ENCODE measurements around the gene ELMO1.
"Not testable (repeated sequence)": the region's sequence is repeated elsewhere in the genome, so short reads cannot be mapped to it uniquely, and the experiment has no call there.

ELMO1 gene

DNA sequence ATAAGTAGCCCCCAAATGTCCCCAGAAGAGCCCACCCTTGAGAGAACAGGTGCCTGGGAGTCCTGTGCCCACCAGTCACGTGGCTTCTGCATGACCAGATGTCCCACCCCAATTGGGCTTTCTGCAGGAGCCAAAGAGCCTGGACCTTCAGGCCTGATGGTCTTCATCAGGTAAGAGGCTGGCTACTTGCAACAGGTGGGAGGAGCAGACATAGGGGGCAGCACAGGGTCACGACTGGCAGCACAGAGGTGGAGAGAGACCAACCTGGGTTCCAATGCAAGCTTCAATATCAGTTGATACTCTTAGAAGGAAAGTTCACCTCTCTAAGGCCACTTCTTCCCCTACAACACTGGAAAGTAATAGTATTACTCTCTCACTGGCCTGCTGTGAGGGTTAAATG, 288.0 kb downstream of the ELMO1 start:
- no peak for DNase-seq

DNA sequence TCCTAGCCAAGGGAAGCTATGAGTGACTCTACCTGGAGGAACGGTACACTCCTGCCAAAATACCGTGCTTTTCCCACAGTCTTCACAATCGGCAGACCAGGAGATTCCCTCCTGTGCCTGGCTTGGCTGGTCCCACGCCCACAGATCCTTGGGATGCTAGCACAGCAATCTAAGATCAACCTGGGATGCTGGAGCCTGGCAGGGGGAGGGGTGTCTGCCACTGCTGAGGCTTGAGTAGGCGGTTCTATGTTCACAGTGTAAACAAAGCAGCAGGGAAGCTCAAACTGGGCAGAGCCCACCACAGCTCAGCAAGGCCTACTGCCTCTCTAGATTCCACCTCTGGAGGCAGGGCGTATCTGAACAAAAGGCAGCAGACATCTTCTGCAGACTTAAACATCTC, 295.3 kb downstream of the ELMO1 start:
- DNase-seq = no peak

DNA sequence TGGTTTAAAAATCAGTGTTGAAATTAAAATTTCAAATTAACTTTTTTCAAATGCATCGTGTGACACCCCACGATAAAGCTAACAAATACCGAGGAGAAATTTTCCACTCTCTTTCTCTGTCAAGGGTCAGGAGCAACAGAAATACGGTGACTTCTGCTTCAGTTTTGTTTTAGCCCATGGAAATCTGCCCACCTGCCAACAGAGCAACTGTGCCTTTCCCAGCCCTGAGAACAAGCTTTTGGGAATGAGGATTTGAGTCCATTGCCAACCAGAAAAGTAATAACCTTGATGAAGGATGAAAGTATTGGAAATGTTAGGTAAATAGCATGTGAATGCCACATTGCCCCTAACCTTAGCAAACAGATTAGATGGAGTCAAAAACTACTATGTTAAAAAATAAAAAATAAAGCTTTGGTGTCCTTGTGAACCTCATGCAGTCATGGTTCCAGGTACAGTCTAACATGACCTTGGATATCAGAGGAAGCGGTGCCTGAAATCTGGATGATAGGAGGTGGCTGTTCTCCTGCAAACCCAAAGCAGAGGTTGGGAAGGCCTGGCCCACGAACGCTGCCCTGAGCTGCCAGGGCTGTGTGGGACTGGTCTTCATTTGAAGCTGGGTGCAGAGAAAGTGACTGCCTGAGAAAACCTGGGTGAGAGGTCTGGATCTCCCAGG, 296.8 kb downstream of the ELMO1 start:
- DNase-seq = no peak

DNA sequence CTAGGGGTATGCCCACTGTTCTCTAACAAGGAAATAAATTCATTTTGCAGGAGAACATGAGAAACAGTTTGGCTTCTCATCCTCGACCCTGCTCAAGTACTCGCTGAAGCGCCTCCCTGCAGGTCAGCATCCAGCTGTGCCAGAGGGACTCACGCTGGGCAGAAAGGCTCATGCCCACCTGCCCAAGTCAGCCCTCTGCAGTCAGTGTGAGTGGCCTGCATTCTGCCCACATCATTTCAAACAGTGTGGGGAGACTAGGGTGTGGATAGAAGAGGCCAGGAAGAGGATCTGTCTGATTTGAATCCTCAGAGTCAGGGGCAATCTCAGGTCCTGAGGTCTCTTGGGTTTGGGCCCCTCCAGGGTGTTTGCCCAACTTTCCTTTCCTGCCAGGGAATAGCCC, 297.8 kb downstream of the ELMO1 start:
- no peak for DNase-seq

DNA sequence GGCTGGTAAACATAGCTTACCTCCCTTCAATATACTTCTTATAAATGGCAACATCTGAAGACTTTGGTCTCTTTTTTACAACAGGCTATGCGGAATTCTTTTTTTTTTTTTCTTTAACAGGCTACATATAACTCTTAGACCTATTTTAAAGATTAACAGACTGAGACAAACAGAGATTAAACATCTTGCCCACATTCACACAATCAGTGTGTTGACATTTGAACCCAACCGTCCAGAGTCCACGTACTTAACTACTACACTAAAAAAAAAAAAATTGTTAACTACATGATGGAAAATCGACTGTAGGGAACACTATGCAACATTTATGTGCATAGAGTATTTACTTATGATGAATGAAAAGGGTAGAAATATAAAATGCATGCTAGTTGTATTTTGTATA, 298.5 kb downstream of the ELMO1 start:
- DNase-seq = no peak

DNA sequence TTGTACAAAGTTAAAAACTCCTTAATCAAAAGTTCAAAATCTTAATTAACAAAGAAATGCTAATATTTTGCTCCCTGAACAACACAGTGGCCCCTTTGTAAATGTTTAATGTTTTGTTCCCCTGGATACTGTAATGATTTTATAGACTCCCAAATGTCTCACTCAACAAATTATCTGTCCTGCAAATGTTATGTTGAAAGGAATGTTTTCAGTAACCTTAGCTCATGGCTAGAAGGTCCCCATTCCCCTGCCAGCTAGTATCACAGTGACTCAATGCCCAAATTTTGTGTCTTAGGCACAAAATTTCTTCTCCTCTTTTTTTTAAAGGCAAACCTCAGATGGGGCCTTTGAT, 298.9 kb downstream of the ELMO1 start:
- no peak for DNase-seq

DNA sequence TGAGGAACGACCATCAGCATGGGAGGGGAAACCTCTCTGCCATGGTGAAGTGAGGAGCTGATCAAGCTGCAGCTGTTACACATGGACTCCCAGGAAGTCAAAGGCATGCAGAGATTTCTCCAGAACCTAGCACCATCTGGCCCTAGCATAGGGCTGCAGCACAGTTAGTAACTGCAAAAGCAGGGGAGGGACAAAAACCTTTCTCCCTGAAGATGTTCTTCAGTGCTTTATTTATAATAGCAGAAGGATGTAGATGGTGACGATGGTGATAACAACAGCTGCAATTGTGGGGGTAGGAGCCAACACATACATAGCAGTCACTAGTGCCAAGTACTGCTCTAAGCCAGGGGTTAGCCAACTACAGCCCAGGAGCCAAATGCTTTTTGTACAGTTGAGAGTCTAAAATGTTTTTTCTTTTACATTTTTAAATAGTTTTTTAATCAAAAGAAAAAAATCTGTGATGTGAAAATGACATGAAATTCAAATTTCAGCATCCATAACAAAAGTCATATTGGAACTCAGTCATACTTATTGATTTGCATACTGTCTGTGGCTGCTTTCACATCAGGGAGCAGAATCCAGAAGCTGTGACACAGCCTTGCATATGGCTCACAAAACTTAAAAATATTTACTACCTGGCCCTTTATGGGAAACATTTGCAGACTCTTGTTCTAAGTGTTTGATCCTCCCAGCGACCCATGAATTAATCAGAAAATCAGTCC, 299.5 kb downstream of the ELMO1 start:
- peak in 1 of 2 experiments; percentile 19 for DNase-seq

DNA sequence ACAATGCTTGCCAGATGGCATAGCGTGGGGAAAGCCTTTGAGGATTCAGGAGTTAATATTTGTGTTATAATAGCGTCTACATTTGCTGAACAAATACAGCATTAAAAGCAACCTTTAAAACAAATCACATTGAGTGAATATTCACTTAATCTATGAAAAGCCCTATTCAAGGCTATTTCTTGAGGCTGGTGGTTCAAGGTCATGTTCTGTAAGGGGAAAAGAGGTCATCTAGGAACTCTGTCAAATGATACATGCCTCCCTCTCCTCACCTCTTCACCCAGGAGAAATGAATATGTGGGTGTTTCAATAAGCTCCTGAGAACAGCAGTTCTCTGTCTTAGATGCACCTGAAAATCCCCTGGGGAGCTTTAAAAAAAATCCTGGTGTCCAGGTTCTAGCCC, 303.0 kb downstream of the ELMO1 start:
- no peak for DNase-seq

DNA sequence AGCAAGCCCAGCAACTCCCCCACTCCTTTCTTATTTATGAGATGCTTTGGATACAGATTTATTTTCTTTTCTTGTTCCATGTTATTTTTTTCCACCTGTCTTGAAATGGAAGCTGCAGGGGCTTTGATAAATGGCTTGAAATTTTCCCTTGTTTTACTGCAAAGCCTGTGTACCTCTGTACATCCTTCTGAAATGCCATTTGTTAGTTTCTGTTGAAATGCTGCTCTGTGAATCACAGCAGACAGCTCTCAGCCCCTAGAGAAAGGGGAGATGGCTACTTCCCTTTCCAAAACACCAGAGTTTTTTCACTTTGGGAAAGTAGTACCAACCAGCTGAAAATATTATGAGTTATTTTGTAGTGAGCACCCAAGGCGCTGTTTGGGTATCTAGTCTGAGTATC, 304.2 kb downstream of the ELMO1 start:
- no peak for DNase-seq

DNA sequence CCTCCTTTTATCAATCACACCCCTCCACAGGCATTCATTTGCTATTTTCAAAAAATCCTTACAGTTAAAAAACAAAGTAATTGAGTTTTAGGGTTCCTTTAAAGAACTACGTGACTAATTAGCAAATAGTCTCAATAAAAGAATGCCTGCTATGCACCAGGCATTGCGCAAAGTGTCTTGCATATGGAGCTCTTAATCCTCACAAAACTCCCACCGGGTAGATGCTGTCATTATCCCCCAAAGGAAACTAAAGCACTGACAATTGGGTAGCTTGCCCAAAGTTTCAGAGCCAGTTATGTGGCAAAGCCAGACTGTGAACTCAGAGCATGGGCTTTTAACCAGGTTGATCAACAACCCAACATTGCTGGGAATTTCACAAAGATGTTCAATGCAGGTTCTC, 305.7 kb downstream of the ELMO1 start:
- DNase-seq = no peak

DNA sequence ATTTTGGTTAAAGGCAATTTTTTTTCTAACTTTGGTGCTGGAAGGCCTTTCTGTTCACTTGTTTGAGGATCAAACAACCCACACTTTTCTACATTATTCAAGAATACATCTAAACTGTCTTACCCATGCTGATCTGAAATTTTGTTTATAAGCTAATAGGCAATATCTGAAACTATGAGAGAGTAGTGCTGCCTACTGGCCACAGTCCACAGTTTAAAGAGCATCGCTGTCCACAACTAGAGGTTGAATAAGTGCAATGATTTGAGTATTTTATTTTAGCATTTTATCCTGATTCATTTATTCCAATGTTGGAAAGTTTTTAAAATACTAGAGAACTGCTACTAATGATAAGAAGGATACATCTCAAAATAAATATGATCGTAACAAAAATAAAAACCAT, 306.9 kb downstream of the ELMO1 start:
- peak in 1 of 2 experiments; percentile 1 for DNase-seq

DNA sequence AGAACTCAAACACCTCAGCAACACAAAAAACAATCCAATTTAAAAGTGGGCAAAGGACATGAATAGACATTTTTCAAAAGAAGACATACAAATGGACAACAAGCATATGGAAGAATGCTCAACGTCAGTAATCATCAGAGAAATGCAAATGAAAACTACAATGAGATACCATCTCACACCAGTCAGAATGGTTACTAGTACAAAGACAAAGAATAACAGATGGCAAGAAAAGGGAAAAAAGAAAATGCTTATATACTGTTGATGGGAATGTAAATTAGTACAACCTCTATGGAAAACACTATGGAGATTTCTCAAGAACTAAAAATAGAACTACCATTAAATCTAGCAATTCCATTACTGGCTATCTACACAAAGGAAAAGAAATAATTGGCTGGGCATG, 314.8 kb downstream of the ELMO1 start:
- DNase-seq = not testable (repeated sequence)

DNA sequence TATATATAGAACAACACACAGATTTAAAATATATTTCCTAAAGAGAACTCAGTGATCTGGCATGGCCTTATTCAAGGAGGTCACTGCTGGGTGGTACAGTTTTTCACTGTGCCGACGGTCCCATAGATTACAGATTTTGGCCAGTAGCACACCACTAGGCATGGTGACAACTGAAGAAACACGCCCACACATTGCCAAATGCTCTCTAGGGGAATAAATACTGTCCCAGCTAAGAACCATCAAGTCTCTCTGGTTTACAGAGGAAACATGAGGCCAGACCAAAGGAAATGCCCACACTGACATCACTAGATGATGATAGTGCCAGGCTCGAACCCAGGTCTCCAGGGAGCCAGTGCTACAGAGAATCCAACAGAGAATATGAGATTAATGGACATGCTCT, 316.8 kb downstream of the ELMO1 start:
- DNase-seq = no peak

DNA sequence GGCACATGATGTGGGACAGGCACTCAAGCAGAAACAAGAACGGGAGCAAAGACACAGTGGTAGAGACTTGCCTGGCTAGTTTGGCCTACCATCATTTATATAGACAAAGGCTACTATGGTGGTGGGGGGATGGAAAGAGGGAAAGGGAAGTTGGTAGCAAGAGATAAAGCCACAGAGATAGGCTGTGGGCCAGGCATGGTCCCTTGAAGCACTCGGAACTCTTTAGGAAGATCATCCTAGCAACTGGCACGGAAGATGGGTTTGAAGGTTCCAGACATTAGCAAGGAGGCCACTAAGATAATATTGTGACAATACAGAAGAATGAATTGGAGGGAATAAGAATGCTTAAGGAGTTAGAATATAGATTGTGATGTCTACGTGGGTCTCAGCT, 319.6 kb downstream of the ELMO1 start:
- no peak for DNase-seq

DNA sequence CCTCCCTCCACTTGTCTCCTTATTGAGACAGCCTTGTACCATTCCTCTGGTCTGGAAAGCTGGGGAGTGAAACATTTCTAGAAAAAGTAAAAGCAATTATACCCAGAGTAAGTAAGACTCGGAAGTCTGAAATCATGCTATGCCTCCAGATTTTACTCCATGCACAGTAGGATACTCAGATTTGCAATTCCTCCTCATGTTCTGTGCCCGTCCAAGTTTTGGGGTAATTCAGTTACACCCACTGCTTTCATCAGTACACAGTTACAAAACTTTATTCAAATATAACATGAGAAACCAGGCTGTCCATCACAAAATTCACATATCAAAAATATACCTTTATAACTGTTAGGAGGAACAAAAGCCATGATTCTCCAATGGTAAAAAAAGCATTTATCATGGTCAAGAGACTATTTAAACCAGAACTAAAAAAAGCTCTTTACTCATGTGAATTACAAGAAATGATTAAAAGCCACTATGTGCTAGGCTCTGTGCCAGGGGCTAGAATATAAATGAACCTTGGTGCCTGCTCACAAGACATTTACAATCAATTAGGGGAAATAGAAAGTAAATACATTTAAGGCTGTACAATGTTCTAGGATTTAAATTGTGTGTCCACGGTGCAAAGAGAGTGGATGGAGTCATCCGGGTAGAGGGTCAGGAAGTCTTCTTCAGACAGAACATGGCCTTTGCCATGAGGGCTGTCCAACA, 320.2 kb downstream of the ELMO1 start:
- no peak for DNase-seq

DNA sequence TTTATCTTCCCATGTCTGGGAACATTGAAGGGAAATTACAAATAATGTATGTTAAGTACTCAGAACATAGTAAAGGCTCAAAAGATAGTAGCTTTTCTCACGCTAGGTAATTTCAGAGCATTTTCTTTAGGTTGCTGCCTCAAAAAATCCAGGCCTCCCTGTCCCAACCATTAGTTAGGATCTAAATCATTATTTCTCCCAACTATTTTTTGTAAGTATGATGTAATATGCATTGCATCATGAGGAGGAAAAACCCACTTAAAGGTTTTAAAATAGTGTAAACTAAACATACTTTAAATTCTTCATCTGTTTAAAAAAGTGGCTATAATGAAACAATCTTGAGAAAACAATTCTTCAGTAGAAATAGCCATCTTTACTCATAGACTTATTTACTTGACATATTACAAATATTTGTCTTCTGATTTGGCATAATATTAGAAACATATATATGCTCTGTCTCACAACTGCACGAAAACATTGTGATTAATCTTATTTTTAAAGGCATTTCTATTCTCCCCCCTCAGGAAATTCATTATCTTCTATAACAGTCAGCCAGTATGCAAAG, 329.3 kb downstream of the ELMO1 start:
- no peak for DNase-seq

DNA sequence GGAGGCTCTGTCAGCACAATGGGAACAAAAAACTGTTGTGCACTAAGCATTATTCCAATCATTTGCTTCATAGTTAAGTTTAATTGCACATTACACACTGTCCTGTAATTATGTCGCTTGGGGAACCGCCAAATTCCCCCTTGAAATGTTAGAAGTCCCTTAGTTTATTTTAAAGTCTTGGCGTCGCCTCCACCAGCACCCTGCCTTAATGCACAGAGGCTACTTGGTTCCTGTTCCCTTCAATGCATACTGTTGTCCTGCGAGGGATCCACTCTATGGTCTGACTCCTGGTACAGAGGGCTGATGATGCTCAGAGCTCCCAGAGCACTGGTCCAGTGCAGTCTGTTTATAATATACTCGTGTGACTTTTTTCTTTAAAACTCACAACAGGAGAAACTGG, 330.7 kb downstream of the ELMO1 start:
- DNase-seq = no peak

DNA sequence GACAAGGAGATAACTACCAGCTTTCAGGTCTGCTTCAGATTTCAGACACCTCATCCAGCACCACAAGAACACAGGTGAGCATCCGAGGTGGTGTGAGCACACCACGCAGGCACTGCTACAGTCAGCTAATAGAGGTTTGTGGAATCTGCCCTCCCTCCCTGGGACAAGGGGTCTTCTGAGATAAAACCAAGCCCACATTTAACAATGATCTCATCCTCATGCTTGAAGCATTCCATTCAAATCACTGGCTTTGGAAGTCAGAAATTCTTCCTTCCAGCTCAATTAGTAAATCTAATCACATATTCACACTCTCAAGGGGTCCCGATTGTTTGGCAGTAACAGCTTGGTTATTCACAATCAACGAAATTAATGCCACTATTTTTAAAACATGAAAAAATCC, 331.4 kb downstream of the ELMO1 start:
- no peak for DNase-seq

DNA sequence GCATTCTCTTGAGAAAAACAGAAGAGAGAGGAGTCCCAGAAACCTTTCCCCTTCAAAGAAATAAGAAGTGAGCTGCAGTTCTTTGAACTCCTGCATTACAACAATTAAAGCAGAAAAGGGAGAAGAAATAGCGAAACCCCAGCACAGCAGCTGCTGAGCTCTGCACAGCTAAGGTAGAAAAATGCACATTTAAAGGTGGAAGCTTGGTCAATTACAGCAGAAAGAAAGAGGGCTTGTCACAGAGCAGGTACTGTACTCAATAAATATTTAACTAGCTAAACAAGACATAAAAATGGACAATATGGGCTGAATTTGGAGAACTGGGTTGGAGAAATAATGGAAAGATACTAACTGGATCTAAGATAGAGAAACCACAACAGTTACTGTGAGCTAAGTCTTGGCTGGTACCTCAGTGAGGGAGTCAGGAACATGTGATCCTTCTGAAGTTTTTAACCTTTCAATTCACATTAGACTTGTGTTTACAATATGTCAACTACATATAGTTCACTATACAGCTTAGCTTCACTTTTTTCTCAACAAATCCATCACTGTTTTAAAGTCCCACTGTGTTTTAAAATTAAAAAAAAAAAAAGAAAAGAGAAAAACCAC, 332.5 kb downstream of the ELMO1 start:
- DNase-seq = no peak

DNA sequence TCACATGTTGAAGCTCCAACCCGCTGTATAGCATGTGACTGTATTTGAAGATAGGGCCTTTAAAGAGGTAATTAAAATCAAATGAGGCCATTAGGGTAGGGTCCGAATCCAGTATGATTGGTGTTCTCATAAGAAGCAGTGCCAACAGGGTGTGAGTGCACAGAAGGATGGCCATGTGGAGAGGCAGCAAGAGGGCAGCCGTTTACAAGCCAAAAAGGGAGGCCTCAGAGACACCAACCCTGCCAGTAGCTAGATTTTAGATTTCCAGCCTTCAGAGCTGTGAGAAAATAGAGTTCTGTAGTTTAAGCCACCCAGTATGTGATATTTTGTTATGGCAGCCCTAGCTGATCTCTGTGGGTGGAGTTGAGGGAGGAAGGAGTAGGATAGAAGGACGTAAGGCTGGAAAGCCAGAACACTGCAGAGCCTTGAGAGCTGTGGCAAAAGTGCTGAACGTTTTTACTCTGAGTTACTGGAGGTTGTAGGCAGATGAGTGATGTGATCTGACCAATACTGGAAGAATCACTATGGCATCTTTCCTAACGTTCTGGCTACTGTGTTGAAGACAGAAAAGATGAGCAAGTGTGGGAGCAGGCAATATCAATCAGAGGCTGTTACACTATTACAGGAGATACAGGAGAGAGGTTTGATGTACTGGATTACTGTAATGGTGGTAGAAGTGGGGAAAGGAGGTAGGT, 334.9 kb downstream of the ELMO1 start:
- no peak for DNase-seq

DNA sequence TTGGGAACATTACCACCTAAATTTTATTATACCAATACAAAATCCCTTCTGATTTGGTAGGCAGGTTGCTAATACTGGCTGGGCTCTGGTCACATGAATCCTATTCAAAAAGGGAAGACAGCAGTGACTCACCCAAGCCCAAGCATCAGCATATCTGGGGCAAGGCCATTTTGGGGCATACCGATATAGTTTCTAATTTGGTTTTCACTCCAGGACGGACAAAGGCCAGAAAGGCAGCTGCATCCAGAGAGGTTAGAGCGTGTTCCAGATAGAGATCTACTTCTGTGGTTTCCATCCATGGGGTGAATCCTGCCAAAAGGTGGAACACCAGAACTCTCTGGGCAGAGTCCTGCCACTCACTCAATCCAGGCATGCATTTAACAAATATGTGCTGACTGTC, 335.8 kb downstream of the ELMO1 start:
- no peak for DNase-seq

DNA sequence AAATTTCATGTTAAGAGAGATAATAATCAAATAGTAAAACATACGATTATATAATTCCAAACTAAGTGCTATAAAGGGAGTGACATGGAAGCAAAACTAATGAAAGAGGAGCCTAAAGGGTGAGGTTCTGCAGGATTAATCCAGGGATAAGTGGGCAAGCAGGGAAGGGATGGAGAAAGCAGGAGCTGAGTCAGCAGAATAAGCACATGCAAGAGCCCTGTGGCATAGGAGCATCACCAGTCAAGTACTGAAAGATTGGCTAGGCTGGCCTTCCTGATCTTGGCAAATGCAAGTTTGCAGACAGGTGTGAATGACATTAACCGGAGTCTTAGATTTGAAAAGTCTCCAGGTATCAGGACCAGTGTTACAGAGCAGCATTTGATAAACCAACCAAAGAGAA, 336.4 kb downstream of the ELMO1 start:
- DNase-seq = no peak

DNA sequence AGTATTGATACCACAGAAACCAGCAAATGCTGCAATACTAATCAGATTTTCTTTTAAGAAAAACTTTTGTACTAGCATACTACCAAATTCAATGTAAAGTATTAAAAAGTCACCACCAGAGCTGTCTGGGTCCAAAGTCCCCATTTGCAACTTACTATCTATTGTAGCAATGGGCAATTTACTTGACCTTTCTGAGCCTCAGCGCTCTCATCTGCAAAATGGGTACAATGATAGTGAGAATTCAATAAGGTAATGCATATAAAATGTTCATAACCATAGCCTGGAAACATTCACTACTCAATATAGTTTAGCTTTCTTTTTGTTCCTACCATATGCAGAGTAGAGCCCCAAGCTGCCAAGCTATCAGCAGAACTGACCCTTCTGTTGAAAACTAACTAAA, 337.2 kb downstream of the ELMO1 start:
- DNase-seq = no peak
